ENCODE measurements around the gene RNF32. TPM values are rescaled to one million over a fixed set of nuclear protein-coding genes. Genes with fewer than 3 reads are reported as not detected.
"Not testable (repeated sequence)": the region's sequence is repeated elsewhere in the genome, so short reads cannot be mapped to it uniquely, and the experiment has no call there.

The RNF32 gene
- total and polyA plus RNA-seq, 12 donors = 0.21 to 1.00 (median 0.39) TPM; not detected in 3

GRCh38 chr7:156691764-156692163 lies 51.2 kb downstream of the RNF32 start:
- Histone ChIP-seq H3K36me3 (peaks cover 0 to 7% (median 0%) of the 10 kb centered on the region in 9 donors), H3K4me3 (no peak overlapping the region), H3K27me3 (no peaks in the 10 kb centered on the region), H3K9me3 (peaks cover 0 to 12% (median 2%) of the 10 kb centered on the region in 11 donors), H3K27ac (no peak overlapping the region), H3K4me1 (no peaks in the 10 kb centered on the region)
- intact Hi-C loops (cut with DNase I) = no loop called here
- no peak for TF ChIP-seq CTCF (IDR thresholded peaks at IDR 0.05)
- DNase-seq = no peak
- 81 to 93% methylated on average over 5 of the region's 5 CpGs for WGBS, 2 donors
- ATAC-seq = no peak

DNA sequence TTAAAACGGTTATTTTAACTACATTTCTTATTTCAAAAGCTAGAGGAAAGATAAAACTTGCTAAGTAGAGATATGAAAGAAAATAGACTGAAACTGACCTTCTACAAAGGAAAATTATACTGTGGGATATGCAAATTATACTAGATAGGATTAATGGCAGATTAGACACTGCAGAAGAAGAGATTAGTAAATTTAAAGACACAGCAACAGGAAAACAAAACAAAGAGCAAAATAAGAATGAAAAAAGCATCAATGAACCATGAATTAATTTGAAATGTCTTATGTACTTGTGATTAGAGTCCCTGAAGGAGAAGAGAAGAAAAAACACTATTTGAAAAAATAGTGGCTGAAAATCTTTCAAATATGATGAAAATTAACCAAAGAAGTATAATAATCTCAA lies 52.3 kb downstream of the RNF32 start:
- H3K4me3 ChIP-seq = no peak overlapping the region
- no peak for DNase-seq
- no peak overlapping the region for H3K27ac ChIP-seq
- no peak for TF ChIP-seq CTCF (IDR thresholded peaks at IDR 0.05)
- no peak for ATAC-seq
- H3K36me3 ChIP-seq = peaks cover 0 to 2% (median 0%) of the 10 kb centered on the region in 9 donors
- intact Hi-C loops (cut with DNase I) = no loop called here
- peaks cover 0 to 22% (median 10%) of the 10 kb centered on the region in 11 donors for H3K9me3 ChIP-seq
- H3K4me1 ChIP-seq = no peaks in the 10 kb centered on the region
- WGBS, 2 donors = 90 to 91% methylated on average over 1 of the region's 1 CpG
- H3K27me3 ChIP-seq = no peaks in the 10 kb centered on the region

DNA sequence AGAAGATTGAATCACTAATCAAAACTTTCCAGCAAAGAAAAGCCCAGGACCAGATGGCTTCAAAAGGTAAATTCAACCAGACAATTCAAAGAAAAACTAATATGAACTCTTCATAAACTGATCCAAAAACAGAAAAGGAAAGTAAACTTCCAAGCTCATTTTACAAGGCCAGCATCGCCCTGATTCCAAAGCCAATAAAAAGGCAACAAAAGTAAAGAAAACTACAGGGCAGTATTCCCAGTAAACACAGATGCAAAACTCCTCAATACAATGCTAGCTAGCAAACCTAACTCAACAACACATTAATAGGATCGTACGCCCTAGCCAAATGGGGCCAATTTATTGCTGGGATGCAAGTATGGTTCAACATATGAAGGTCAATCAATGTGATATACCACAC lies 53.1 kb downstream of the RNF32 start:
- peaks cover 0 to 5% (median 0%) of the 10 kb centered on the region in 9 donors for H3K36me3 ChIP-seq
- no peak for TF ChIP-seq CTCF (IDR thresholded peaks at IDR 0.05)
- no peak for ATAC-seq
- no peak overlapping the region for H3K4me3 ChIP-seq
- no peaks in the 10 kb centered on the region for H3K27me3 ChIP-seq
- H3K27ac ChIP-seq = no peak overlapping the region
- no peaks in the 10 kb centered on the region for H3K4me1 ChIP-seq
- peaks cover 0 to 30% (median 10%) of the 10 kb centered on the region in 11 donors for H3K9me3 ChIP-seq
- 95 to 97% methylated on average over 3 of the region's 3 CpGs for WGBS, 2 donors
- no peak for DNase-seq
- intact Hi-C loops (cut with DNase I) = no loop called here

GRCh38 chr7:156697283-156697682 lies 56.7 kb downstream of the RNF32 start:
- H3K4me1 ChIP-seq; DNase-seq; intact Hi-C loops (cut with DNase I); H3K27me3 ChIP-seq; H3K4me3 ChIP-seq; ATAC-seq; H3K27ac ChIP-seq: not testable (repeated sequence)
- peaks cover 0 to 36% (median 10%) of the 10 kb centered on the region in 11 donors for H3K9me3 ChIP-seq
- H3K36me3 ChIP-seq = peaks cover 0 to 12% (median 3%) of the 10 kb centered on the region in 9 donors
- 97 to 98% methylated on average over 9 of the region's 9 CpGs for WGBS, 2 donors

DNA sequence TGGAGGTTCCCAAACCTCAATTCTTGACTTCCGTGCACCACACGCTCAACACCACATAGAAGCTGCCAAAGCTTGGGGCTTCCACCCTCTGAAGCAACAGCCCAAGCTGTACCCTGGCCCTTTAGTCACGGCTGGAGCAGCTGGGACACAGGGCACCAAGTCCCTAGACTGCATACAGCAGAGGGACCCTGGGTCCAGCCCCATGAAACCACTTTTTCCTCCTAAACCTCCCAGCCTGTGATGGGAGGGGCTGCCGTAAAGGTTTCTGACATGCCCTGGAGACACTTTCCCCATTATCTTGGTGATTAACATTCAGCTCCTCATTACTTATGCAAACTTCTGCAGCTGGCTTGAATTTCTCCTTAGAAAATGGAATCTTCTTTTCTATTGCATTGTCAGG lies 57.9 kb downstream of the RNF32 start:
- peaks cover 0 to 16% (median 3%) of the 10 kb centered on the region in 9 donors for H3K36me3 ChIP-seq
- 98 to 99% methylated on average over 4 of the region's 4 CpGs for WGBS, 2 donors
- H3K4me3 ChIP-seq; H3K4me1 ChIP-seq; DNase-seq; ATAC-seq; H3K27ac ChIP-seq; intact Hi-C loops (cut with DNase I); H3K27me3 ChIP-seq: not testable (repeated sequence)
- H3K9me3 ChIP-seq = peaks cover 0 to 36% (median 10%) of the 10 kb centered on the region in 11 donors

- H3K4me3 ChIP-seq; ATAC-seq; DNase-seq; intact Hi-C loops (cut with DNase I); H3K27me3 ChIP-seq; H3K27ac ChIP-seq: not testable (repeated sequence)
- Histone ChIP-seq H3K36me3 (peaks cover 0 to 19% (median 3%) of the 10 kb centered on the region in 9 donors), H3K4me1 (peaks cover 0 to 15% (median 0%) of the 10 kb centered on the region in 9 donors), H3K9me3 (peaks cover 0 to 34% (median 10%) of the 10 kb centered on the region in 11 donors)
- 98 to 100% methylated on average over 1 of the region's 1 CpG for WGBS, 2 donors
Measured at GRCh38 chr7:156701787-156702186, 61.2 kb downstream of the RNF32 start.

Data from heart right ventricle (tissue), 16 donors.